ENCODE results near the gene GAB1.

The GAB1 gene

GRCh38 chr4:143336781-143337599 is at the start of gene GAB1:
Gene GAB1 (plus strand): TSS chr4:143336876. CDS start chr4:143337189, 313 bp downstream.
- in situ Hi-C loops (cut with HindIII; ENCODE audit: low pct_ligation_motif_present, low pct_unique_long_range_greater_than_20kb, low sequenced_read_pairs): no loop called here
- DNase-seq: peak; percentile 71

DNA sequence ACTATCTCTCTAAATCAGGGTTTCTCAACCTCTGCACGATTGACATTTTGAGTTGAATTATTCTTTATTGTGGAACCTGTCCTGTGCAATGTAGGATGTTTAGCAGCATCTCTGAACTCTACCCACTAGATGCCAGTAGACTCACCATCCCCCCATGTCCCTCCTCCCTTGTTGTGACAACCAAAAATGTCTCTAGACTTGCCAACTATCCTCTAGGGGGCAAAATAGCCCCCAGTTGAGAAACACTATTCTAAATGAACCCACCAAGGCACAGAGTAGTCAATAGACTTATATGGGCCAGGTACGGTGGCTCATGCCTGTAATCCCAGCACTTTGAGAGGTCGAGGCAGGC is 49.1 kb upstream of the GAB1 start:
- no peak for DNase-seq
- in situ Hi-C loops (cut with HindIII; ENCODE audit: low pct_ligation_motif_present, low pct_unique_long_range_greater_than_20kb, low sequenced_read_pairs): no loop called here

- no peak for DNase-seq
- in situ Hi-C loops (cut with HindIII; ENCODE audit: low pct_ligation_motif_present, low pct_unique_long_range_greater_than_20kb, low sequenced_read_pairs): no loop called here
Observed at GRCh38 chr4:143288171-143288570, 48.5 kb upstream of the GAB1 start.

DNA sequence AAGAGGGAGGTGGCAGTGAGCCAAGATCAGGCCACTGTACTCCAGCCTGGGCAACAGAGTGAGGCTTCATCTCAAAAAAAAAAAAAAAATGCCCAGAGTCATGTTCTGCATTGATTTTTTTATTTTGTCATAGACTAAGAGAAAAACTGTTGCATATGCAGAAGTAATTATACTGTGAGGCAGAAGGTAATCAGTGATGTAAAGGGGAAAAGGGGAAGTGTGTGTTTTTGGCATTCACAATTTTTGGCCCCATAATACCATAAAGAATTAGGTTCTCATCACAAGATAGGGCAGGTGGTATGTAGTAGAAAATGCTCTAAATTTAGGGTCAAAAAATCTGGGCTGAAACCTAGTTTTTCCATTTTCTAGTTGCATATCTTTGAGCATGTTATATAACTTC is 47.3 kb upstream of the GAB1 start:
- in situ Hi-C loops (cut with HindIII; ENCODE audit: low pct_ligation_motif_present, low pct_unique_long_range_greater_than_20kb, low sequenced_read_pairs): no loop called here
- no peak for DNase-seq

GRCh38 chr4:143291314-143291713 is 45.4 kb upstream of the GAB1 start:
- DNase-seq: no peak

DNA sequence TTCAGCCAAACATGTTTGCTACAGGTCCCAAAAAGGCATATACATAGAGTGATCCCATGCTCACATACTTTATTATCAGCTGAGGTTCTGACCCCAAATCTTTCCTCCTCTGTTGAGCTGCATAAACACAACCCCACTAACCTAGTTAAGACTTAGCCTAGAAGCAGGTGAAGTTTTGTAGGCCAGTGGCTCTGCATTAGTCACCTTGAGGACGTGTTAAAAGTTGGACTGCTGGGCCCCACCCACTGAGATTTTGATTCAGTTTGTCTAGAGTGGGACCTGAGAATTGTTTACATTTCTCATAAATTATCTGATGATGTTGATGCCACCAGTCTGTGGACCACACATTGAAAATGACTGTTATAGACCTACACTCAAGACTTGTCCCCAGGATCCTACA is 43.8 kb upstream of the GAB1 start:
- in situ Hi-C loops (cut with HindIII; ENCODE audit: low pct_ligation_motif_present, low pct_unique_long_range_greater_than_20kb, low sequenced_read_pairs): no loop called here
- no peak for DNase-seq

More at GRCh38 chr4:143291314-143291713, 45.4 kb upstream of the GAB1 start:
- in situ Hi-C loops (cut with HindIII; ENCODE audit: low pct_ligation_motif_present, low pct_unique_long_range_greater_than_20kb, low sequenced_read_pairs): no loop called here

DNA sequence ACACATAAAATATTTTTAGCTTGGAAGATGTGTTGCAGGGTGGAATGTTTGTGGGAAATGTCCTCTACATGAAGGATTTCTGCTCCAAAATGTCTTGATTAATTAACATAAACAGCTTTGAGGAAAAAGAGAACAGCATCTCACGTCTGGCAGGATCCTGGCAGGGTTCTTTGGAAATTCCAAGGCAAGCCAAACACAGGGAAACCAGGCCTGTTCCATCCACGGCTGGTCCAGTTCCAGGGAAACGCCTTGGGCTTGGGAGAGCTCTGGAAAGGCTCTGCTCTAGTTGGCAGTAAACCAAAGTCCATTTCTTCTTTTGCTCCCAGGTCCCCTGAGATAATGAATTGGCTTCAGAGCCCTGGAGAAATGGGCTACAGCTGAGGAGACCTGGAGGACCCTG is 42.4 kb upstream of the GAB1 start:
- in situ Hi-C loops (cut with HindIII; ENCODE audit: low pct_ligation_motif_present, low pct_unique_long_range_greater_than_20kb, low sequenced_read_pairs): no loop called here
- no peak for DNase-seq

GRCh38 chr4:143294710-143295275 is 41.9 kb upstream of the GAB1 start:
- no peak for DNase-seq
- in situ Hi-C loops (cut with HindIII; ENCODE audit: low pct_ligation_motif_present, low pct_unique_long_range_greater_than_20kb, low sequenced_read_pairs): no loop called here

DNA sequence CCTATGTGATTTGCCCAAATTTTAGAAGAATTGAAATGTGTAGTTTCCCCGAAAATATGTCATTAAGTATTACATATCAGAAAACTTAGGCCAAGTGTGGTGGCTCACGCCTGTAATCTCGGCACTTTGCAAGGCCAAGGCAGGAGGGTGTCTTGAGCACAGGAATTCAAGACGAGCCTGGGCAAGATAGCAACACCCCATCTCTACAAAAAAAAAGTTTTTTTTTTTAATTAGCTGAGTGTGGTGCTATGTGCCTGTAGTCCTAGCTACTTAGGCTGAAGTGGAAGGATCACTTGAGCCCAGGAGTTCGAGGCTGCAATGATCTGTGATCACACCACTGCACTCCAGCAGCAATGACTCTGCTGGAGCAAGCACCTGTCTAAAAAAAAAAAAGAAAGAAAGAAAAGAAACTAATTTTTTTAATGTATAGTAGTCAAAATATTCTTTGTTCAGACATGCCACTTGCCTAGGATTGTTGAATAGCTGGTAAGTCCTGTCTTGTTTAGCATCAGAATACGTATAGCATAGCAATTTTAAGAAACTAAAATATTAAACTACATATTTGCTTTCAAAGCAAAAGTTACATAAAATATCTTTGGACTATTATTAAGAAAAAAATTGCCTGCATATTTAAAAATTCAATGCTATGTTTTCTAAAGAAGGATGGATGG is 40.1 kb upstream of the GAB1 start:
- in situ Hi-C loops (cut with HindIII; ENCODE audit: low pct_ligation_motif_present, low pct_unique_long_range_greater_than_20kb, low sequenced_read_pairs): no loop called here
- no peak for DNase-seq

GRCh38 chr4:143300860-143301259 is 35.8 kb upstream of the GAB1 start:
- DNase-seq: no peak
- in situ Hi-C loops (cut with HindIII; ENCODE audit: low pct_ligation_motif_present, low pct_unique_long_range_greater_than_20kb, low sequenced_read_pairs): no loop called here

- DNase-seq: no peak
- in situ Hi-C loops (cut with HindIII; ENCODE audit: low pct_ligation_motif_present, low pct_unique_long_range_greater_than_20kb, low sequenced_read_pairs): no loop called here
Observed at GRCh38 chr4:143302536-143302935, 34.1 kb upstream of the GAB1 start.

DNA sequence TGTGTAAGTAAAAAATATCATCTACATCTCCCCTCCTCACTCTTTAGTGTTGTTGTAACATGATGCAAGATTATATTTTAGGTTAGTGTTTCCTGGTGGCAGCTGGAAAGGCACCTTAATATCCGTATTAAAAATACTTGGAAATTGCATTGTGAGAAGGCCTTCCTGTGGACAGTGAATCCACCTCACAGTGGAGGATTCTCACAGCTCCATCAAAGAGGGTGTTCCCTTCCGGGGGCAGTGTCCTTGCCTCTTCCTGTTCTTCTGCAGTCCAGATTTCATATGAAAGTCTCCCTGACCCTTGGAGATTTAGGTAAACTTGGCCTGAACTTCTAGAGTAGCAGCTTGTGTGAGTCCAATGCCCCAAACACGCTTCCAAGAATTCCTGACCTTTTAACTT is 29.9 kb upstream of the GAB1 start:
- in situ Hi-C loops (cut with HindIII; ENCODE audit: low pct_ligation_motif_present, low pct_unique_long_range_greater_than_20kb, low sequenced_read_pairs): no loop called here
- no peak for DNase-seq

- in situ Hi-C loops (cut with HindIII; ENCODE audit: low pct_ligation_motif_present, low pct_unique_long_range_greater_than_20kb, low sequenced_read_pairs): no loop called here
- DNase-seq: no peak
Observed at GRCh38 chr4:143307531-143307930, 29.1 kb upstream of the GAB1 start.

DNA sequence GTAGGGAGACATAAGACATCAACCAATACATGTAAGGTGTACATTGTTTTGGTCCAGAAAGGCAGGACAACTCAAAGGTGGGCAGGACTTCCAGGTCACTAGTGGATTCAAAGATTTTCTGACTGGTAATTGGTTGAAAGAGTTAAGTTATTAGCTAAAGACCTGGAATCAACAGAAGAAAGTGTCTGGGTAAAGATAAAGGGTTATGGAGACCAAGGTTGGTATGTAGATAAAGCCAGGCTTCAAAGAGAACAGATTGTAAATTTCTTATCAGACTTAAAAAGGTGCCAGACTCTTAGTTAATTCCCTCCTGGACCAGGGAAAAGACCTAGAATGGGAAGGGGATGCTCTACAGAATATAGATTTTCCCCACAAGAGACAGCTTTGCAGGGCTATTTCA is 28.3 kb upstream of the GAB1 start:
- in situ Hi-C loops (cut with HindIII; ENCODE audit: low pct_ligation_motif_present, low pct_unique_long_range_greater_than_20kb, low sequenced_read_pairs): no loop called here
- DNase-seq: no peak

DNA sequence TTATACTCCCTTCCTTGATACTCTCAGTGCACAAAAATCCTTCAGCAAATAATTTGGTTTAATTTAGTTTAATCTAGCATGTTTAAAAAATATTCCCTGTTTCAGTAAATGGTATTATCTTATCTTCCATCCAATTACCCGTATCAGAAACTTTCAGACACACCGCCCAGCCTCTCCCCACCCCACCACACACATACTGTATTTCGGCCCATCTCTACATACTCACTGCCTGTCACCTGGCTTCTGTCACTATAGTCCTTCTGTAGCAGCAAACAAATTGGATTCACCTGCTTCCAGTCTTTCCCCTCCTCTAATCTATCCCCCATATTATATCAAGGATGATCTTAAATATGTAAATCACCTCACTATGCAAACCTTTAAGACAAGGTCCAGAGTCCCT is 24.8 kb upstream of the GAB1 start:
- in situ Hi-C loops (cut with HindIII; ENCODE audit: low pct_ligation_motif_present, low pct_unique_long_range_greater_than_20kb, low sequenced_read_pairs): no loop called here

GRCh38 chr4:143313521-143313920 is 23.2 kb upstream of the GAB1 start:
- in situ Hi-C loops (cut with HindIII; ENCODE audit: low pct_ligation_motif_present, low pct_unique_long_range_greater_than_20kb, low sequenced_read_pairs): no loop called here
- DNase-seq: no peak

More for the DNA sequence above, 24.8 kb upstream of the GAB1 start:
- DNase-seq: no peak

DNA sequence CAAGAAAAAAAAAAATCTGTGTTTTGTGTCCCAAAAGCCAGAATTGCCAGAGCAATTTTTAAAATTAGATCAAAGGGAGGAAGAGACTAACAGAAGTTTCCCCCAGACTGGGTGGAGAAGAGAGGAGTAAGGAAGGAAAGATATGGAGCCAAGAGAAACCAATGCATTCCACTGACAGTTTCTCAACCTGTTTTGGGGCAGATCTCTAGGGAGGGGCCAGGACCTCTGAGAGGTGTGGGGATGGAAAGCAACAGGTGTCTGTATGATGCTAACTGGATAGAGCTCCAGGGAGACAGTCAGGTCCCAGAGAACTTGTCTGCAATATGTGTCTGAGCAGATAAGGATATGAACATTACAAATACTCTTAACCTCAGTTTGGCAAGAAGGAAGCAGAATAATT is 22.7 kb upstream of the GAB1 start:
- in situ Hi-C loops (cut with HindIII; ENCODE audit: low pct_ligation_motif_present, low pct_unique_long_range_greater_than_20kb, low sequenced_read_pairs): no loop called here

GRCh38 chr4:143320113-143320512 is 16.6 kb upstream of the GAB1 start:
- DNase-seq: no peak
- in situ Hi-C loops (cut with HindIII; ENCODE audit: low pct_ligation_motif_present, low pct_unique_long_range_greater_than_20kb, low sequenced_read_pairs): no loop called here

More for the DNA sequence above, 22.7 kb upstream of the GAB1 start:
- no peak for DNase-seq

DNA sequence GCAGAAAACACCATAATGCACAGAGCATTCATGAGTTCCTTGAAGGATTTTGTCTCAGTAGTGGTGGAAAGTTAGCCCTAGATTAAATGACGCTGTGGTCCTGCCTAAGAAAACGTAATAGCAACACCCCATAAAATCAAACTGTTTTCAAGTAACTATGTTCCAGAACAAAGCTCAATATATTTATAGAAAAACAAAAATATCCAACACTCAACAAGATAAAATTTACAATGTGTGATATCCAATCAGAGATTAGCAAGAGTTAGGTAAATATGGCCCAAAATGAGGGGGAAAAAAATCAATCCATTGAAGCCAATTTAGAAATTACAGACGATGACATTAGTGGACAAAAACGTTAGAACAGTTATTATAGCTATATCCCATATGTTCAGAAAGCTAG is 9.9 kb upstream of the GAB1 start:
- no peak for DNase-seq
- in situ Hi-C loops (cut with HindIII; ENCODE audit: low pct_ligation_motif_present, low pct_unique_long_range_greater_than_20kb, low sequenced_read_pairs): no loop called here

DNA sequence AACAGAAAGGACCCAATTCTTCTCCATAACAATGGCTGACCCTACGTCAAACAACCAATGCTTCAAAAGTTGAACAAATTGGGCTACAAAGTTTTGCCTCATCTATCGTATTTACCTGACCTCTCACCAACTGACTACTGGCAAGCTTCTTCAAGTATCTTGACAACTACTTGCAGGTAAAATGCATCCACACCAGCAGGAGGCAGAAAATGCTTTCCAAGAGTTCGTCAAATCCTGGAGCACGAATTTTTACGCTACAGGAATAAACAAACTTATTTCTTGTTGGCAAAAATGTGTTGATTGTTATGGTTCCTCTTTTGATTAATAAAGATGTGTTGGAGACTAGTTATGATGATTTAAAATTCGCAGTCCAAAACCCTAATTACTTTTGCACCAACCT is 6.7 kb upstream of the GAB1 start:
- in situ Hi-C loops (cut with HindIII; ENCODE audit: low pct_ligation_motif_present, low pct_unique_long_range_greater_than_20kb, low sequenced_read_pairs): no loop called here
- no peak for DNase-seq
